HG03439 (cell line): Measurements from ENCODE around the gene CNRIP1.
"Not testable (repeated sequence)": the region's sequence is repeated elsewhere in the genome, so short reads cannot be mapped to it uniquely, and the experiment has no call there.

ENCODE experiments used
- ATAC-seq: cut with Tn5 transposase; IDR thresholded peaks from one replicate; pipeline ENCODE4 v1.9.1; 2021; ENCODE audit warnings: mild to moderate bottlenecking, moderate library complexity; ENCODE audit not compliant: unreplicated experiment

CNRIP1 gene

GRCh38 chr2:68341062-68341329, 21.2 kb upstream of the CNRIP1 start:
- ATAC-seq: no peak

DNA sequence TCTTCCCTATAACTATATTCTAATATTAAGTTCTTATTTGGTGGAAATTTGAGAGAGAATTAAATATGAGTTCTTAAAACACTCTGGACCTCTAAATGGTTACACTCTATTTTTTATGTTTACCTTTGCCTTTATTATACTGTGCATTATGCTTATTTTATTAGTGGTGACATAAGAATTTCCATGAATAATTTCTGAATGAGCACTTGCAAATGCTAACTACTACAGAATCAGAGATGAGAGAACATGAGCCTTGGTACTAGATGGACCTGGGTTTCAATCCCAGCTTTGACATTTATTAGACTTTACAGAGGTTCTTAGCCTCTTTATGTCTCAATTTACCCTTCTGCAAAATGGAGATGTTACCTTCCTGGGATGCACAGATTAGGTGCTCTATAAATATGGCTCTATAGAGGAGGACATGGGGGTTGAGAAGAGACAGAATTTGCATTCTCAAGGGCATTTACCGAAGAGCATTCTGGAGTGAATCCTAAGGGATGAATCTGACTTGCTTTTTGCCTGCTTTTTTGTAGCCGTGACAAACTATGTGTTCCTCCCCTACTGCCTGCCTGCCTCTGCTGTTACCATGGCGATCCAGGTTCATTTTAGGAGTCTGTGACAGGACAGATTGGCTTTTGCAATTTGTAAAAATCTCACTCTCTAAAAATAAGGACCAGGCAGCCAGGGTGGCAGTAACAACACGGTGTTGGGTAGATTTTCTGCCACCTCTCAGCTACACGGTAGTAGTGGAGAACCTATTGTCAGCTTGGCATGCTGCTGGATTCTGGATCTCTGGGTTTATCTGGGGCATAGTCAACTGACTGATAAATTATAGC, 20.7 kb upstream of the CNRIP1 start:
- ATAC-seq: no peak

- no peak for ATAC-seq
These were observed 16.4 kb upstream of the CNRIP1 start for GRCh38 chr2:68336192-68336591.

DNA sequence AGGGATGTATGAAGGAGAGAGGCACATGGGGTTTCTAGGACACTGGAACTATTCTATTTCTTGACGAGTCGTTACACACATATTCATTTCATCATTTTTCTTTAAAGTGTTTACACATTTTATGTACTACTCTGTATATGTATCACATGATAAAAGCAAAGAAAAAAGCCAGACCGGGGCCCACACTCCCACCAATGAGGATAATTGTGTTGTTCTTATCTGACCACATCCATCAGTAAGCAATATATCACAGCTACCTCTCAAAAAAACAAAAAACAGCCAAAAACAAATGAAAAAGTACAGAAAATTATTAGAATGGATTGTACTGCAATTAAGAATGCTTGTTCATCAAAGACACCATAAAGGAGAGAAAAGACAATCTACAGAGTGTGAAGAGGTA, 14.2 kb upstream of the CNRIP1 start:
- ATAC-seq: no peak

- ATAC-seq: no peak
These were observed 13.3 kb upstream of the CNRIP1 start for GRCh38 chr2:68333009-68333408.

- ATAC-seq: no peak
These were observed 10.9 kb upstream of the CNRIP1 start for GRCh38 chr2:68330691-68331090.

DNA sequence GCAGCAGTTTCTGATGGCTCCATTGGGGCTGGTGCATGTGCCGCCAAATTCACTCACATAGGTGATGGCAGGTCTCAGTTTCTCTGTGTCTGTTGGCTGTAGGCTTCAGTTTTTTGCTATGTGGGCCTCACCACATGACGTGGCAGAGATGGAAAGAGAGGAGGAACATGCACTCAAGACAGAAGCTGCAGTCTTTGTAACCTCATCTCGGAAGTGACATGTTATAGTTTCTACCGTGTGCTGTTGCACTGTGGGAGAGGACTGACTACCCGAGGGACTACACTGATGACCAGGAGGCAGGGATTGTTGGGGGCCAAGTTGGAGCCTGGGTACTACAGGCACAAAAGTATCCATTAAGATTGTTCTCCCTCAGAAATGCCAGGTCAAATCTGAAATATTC, 9.2 kb upstream of the CNRIP1 start:
- no peak for ATAC-seq

DNA sequence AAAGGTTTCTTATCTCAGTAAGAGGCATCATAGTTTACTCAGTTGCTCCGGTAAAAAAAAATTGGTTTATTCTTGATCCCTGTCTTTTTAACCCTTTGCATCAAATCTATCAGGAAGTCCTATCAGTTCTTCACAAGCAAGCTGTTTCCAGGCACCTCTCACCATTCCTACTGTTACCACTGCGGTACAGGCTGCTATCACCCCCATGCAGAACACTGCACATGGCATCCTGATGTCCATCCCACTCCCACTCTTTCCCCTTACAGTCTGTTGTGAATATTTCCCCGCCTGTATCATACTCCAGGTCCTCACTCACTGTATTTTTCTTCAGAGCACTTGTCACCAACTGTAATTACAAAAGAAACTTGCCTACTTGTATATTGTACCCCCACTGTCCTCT, 5.3 kb upstream of the CNRIP1 start:
- no peak for ATAC-seq

- no peak for ATAC-seq
These were observed 431 bp upstream of the CNRIP1 start for GRCh38 chr2:68320118-68320641.

DNA sequence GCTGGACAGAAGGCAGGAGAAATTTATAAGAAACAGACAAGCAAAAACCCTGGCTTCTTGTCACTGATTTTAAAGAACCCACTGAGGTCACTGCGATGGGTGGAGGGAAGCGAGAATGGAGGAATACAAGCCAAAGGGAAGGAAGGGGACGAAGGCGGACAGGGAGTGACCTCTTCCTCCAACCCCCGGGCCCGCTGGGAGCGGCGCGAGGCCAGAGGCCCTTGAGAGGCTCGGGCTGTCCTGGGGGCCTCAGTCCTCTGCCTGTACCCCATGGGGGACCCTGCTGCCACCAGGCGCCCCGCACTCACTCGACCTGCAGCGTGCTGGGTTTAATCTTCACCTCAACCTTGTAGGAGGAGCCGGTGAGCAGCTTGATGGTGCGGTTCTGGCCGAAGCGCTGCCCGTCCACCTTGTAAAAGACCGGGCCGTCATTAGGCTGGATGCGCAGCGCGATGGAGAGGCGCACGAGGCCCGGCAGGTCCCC, 793 bp downstream of the CNRIP1 start:
- ATAC-seq: no peak

DNA sequence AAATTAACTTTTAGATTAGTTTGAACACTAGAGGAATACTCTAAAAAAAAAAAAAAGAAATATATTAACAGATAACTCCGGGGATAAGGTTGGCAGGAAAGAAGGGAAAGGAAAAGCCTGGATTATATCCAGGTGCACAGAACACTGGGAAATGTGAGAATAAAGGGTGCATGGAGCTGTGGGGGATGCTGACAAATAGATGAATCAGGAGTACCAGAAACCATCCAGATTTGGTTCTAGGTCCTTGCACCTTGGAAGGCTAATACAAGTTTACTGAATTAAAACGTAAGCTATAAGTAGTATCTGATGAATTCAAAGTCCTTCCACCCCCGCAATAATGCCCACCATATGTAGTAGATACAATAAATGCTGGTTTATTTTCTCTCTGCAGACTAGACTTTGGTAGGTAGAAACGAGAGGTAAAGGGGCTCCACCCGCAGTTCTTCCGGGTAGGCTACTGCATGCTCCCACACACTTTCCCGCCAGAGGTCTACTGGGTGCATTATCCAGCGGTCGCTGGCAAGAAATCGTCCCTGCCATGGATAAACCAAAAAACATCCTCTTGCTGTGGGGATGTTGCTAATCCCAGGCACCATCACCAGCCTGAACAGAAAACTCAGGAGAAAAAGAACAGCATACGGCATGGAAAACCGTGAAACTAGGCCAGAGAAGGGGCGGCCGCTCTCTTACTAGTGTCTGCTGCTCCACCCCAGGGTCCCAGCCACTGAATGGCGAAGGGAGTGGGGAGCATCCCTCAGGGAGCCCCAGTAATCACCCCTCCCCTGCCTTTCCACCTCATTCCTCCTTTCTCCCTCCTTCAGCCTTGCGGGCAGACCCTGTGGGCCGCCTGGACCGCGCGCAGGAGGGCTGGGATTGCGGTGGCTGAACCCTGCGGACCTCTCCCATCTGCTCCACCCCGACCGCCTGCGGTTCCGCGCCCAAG, 1.5 kb downstream of the CNRIP1 start:
- ATAC-seq: no peak

DNA sequence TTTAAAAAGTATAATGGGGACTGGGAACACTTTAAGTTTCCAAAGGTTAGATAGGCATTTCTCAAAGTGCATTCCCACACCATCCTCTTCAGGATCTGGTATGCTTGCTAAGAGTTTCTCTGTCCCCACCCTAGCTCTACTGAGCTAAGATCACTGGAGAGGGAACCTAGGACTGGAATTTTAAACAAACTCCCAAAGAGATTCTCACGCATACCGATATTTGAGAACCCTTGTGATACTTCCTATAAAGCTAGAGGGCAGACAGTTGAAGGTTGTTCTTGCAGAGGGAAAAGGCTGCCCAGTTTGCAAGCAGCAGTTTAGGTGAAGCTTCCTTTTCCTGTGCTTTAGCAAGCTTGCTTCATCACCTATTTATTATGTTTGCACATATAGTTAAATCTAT, 3.6 kb downstream of the CNRIP1 start:
- ATAC-seq: no peak

GRCh38 chr2:68311033-68311432, 8.7 kb downstream of the CNRIP1 start:
- no peak for ATAC-seq

DNA sequence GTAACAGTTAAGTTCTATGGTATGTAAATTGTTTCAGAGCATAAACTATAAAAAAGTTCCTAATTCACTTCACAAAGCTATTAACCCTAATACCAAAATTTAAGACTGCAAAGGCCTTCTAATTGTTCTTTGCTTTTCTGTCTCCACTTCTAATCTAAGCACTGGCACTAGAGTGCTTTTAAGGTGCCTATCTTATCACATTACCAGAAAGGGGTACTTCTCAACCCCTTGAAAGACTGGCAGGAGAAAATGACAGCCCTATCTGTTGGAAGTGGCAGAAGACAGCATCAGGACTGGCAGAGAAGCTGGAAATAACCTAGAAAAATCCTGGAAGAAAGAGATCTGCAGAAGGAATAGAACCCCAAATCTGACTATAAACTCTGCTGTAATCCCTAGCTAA, 10.3 kb downstream of the CNRIP1 start:
- ATAC-seq: no peak

DNA sequence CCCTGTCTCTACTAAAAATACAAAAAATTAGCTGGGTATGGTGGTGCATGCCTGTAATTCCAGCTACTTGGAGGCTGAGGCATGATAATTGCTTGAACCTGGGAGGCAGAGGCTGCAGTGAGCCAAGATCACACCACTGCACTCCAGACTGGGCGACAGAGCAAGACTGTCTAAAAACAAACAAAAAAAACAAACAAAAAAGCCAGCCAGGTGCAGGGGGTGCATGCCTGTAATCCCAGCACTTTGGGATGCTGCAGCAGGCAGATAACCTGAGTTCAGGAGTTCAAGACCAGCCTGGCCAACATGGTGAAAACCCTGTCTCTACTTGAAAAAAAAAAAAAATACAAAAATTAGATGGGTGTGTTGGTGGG, 15.9 kb downstream of the CNRIP1 start:
- not testable (repeated sequence) for ATAC-seq

DNA sequence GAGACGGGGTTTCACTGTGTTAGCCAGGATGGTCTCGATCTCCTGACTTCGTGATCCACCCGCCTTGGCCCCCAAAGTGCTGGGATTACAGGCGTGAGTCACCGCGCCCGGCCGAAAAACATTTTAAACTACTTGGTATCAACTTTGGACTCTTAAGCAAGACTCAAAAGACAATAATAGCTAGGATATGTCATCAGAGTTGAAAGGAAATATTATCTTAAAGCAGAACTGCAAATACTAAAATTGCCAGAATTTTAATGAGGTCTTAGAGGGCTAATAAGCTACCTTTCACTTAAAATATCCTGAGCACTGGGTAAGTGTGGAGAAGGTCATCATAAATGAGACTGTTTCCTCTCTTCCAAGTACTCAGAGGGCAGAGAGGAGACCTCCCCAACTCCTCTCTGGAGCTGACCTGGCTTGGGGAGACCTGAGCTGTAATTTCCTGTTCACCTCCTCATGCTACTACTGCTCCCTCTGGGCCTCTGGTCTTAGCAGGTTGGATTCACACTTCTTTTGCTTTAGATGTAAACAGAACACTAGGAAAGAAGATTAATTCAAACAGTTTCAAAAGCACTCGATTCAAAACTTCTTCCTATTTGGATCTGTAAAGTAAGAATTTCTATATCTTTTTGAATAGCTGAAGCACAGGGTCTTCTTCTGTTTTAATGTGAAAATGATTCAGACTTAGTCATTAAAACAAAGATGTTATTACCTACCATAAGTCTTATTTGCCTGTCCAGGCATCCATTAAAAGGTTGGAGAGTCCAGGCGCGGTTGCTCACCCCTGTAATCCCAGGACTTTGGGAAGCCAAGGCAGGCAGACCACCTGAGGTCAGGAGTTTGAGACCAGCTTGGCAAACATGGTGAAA, 16.5 kb downstream of the CNRIP1 start:
- ATAC-seq: no peak

DNA sequence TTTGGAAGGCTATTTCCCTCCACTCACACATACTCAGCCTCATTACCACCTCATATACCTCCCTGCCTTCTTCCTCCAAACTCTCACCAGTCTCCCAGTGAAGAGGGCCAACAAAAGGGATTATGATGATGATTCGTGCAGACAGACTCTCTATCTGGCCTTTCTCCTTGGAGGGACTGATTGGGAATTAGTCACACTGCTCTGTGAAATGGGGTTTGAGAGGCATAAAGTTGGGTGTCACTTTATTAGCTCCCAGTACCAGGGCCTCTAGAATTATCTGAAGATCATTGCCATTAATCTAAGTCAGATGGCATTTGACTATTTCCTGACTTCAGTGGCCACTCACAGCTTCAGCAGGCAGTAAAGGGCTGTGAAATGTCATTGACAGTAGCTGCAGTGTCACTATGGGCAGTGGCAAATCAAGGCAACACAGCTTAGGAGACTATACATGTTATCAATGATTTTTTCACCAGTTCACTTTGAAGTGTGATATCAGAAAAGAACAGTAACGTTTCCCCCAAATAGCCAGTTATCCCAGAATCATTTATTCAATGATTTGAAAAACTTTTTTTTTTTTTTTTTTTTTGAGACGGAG, 17.4 kb downstream of the CNRIP1 start:
- ATAC-seq: no peak

GRCh38 chr2:68295516-68295915, 24.2 kb downstream of the CNRIP1 start:
- no peak for ATAC-seq

- no peak for ATAC-seq
These were observed 24.8 kb downstream of the CNRIP1 start for GRCh38 chr2:68294913-68295312.

DNA sequence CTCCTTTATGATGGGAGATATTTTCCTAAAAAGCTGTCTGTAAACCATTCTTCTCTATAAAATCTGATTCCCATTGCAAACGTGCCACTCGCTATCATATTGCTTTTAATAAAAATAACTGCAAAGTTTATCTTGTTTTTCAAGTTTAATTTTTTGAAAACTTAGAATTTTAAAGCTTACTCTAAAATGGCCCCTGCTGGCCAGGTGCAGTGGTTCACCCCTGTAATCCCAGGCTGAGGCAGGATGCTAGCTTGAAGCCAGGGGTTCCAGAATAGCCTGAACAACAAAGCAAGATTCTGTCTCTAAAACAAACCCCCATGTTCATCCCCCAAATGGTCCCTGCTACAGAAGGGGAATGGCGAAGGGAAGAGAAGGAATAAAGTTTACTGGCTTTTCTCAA, 25.6 kb downstream of the CNRIP1 start:
- no peak for ATAC-seq

DNA sequence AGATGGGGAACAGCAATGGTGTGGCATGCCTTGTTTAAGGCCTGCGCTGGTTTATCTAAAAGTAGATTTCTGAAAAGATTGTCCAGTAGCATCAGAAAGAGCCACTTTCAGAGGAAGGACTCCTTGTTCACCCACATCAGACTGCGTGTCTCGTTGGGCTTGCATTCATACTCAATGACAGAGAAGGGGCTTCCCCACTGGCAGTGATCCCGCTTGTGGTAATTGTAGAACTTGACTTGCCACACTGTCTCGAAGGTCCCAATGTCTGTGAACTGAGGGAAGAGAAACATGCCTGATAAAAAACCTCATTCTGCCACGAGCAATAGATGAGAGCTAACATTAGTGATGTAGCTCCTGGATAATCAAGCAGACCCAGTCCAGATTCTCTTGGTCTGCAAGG, 26.0 kb downstream of the CNRIP1 start:
- no peak for ATAC-seq
